D721Med (cell line): ENCODE measurements around the gene LIN9.
A peak's percentile ranks its signal among the peaks of the same experiment; 100 is the strongest.

ENCODE experiments used
- DNase-seq: peaks from one replicate; pipeline ENCODE4 v3.0.0; 2011; ENCODE audit warnings: low spot score; ENCODE audit not compliant: insufficient read length
- FAIRE-seq: peaks from 2 replicates; lab custom pipeline; 2011; peaks lifted over from hg19 to GRCh38; lab: Jason Lieb, UNC
- CTCF ChIP-seq: IDR thresholded peaks from 2 replicates; pipeline ENCODE4 v1.5.1; 2012; ENCODE audit warnings: mild to moderate bottlenecking, control low read depth; ENCODE audit not compliant: insufficient read depth; ENCODE audit errors: missing control alignments

The LIN9 gene

GRCh38 chr1:226233293-226233692 is 75.7 kb downstream of the LIN9 start:
- DNase-seq (no peak), FAIRE-seq (no peak)
- no peak for TF ChIP-seq CTCF

GRCh38 chr1:226226601-226227000 is 82.4 kb downstream of the LIN9 start:
- TF ChIP-seq CTCF = no peak
- no peak for DNase-seq
- no peak for FAIRE-seq

- FAIRE-seq = no peak
- no peak for DNase-seq
- peak; percentile 47 for TF ChIP-seq CTCF
Observed at GRCh38 chr1:226223786-226224244, 85.1 kb downstream of the LIN9 start.

GRCh38 chr1:226223157-226223785 is 85.7 kb downstream of the LIN9 start, which contains the start of gene MIXL1:
MIXL1 (plus strand) TSS chr1:226223664; CDS start chr1:226223682, 18 bp downstream.
- DNase-seq = no peak
- TF ChIP-seq CTCF = no peak

GRCh38 chr1:226222686-226223085 is 86.3 kb downstream of the LIN9 start:
- DNase-seq (no peak), FAIRE-seq (no peak)
- no peak for TF ChIP-seq CTCF

More at GRCh38 chr1:226223157-226223785, 85.7 kb downstream of the LIN9 start, which contains the start of gene MIXL1:
- FAIRE-seq = no peak

GRCh38 chr1:226220473-226221189 is 88.3 kb downstream of the LIN9 start:
- TF ChIP-seq CTCF = no peak
- FAIRE-seq (no peak), DNase-seq (no peak)

- no peak for TF ChIP-seq CTCF
- FAIRE-seq (no peak), DNase-seq (no peak)
Observed at GRCh38 chr1:226217273-226217672, 91.7 kb downstream of the LIN9 start.
